Stimulated activated CD8-positive, alpha-beta memory T cell treated with anti-CD3 and anti-CD28 coated beads, Interleukin-4, amount 100 ng/mL, for 24 hours (primary cell): ENCODE results near the gene GPX1.
"Not testable (repeated sequence)": the region's sequence is repeated elsewhere in the genome, so short reads cannot be mapped to it uniquely, and the experiment has no call there.

ENCODE experiments used
- DNase-seq: peaks from one replicate; pipeline ENCODE4 v3.0.0-alpha.2; 2020; ENCODE audit warnings: low read depth

Gene GPX1

GRCh38 chr3:49357443-49358216 lies 523 bp downstream of the GPX1 start:
- DNase-seq: peak; percentile 22

- not testable (repeated sequence) for DNase-seq
Measured at GRCh38 chr3:49357095-49357442, 1.1 kb downstream of the GPX1 start.

GRCh38 chr3:49352890-49353421 lies 5.2 kb downstream of the GPX1 start:
- DNase-seq: no peak

DNA sequence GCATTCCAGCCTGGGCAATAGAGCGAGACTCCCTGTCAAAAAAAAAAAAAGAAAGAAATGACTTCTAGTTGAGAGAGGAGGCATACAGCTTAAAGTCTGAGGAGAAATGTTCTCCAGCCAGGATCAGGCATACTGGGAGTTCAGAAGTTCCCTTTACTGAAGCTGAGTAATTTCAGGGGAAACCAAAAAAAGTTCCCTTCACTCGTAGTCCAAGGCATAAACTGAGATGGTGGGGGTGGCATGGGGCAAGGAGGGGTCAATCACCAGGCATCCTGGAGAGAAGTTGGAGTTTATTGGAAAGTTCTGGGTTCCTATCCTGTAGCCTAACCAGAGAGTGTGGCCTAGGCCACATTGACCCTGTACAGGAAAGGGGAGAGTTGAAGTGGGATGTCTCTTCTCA lies 5.9 kb downstream of the GPX1 start:
- DNase-seq: no peak

DNA sequence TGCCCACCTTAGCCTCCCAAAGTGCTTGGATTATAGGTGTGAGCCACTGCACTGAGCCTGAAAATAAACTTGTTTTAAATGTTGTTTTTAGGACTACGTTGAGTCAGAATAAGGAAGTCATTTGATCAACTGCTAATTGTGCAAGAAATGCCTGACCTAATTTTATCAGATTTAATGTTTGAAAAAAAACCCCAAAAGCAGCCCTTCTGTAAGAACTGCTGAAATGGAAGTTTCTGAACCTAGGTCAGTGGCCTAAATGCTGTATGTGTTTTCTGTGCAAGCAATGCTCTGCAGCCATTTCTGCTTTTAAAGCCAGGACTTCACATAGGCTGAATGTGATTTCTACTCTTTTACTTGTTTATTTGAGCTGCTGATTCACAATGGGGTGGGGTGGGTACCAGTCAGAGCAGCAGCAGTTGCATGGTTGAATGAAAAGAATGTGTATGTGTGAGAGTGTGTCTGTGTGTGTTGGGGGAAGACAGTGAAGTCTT lies 6.6 kb downstream of the GPX1 start:
- DNase-seq: no peak

- DNase-seq: no peak
Measured at GRCh38 chr3:49349348-49350114, 8.6 kb downstream of the GPX1 start.

DNA sequence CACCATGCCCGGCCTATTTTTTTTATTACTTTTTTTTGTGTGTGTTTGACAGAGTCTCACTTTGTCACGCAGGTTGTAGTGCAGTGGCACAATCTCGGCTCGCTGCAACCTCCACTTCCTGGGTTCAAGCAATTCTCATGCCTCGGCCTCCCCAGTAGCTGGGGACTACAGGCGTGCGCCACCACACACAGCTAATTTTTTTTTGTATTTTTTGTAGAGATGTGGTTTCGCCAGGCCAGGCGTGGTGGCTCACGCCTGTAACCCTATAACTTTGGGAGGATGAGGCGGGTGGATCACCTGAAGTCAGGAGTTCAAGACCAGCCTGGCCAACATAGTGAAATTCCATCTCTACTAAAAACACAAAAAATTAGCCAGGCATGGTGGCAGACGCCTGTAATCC lies 9.8 kb downstream of the GPX1 start:
- not testable (repeated sequence) for DNase-seq

DNA sequence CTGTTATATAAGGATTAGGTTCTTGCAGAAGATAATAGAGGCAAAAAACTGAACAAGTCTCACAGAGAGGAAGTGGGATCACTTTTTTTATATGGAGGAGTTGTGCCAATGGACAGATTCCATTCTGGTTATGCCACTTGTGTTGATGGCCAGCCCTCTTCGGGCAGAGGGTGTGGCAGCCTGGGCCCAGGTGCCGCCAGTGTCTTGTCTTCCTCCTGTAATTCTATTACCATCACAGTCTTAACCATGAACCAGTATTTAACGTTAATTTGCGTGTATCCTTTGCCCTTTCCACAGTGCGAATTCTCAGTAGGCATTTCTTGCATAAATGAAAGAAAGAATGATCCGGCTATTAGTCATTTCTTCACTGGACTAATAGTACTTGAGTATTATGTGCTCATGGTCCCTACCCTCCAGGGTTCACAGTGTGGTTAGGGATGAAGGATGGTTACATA lies 11.3 kb downstream of the GPX1 start:
- no peak for DNase-seq

DNA sequence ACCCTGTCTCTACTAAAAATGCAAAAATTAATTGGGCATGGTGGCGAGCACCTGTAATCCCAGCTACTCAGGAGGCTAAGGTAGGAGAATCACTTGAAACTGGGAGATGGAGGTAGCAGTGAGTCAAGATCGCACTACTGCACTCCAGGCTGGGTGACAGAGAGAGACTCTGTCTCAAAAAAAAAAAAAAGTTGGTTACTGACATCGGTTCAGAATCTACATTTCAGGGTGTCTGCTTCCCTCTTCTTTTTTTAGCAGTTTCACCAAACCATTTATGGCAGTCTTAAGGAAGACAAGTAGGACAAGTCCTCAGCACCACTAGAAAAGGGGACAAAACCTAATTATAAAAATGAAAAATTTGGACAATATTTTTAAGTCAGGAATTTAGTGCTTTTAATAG lies 15.0 kb downstream of the GPX1 start:
- DNase-seq: no peak

GRCh38 chr3:49341996-49342395 lies 16.2 kb downstream of the GPX1 start:
- no peak for DNase-seq

GRCh38 chr3:49339941-49340800 lies 18.0 kb downstream of the GPX1 start, which contains the start of gene USP4:
TSS of gene USP4 (minus strand) at chr3:49340053. CDS start at chr3:49340024, 29 bp downstream.
- peak; percentile 91 for DNase-seq

DNA sequence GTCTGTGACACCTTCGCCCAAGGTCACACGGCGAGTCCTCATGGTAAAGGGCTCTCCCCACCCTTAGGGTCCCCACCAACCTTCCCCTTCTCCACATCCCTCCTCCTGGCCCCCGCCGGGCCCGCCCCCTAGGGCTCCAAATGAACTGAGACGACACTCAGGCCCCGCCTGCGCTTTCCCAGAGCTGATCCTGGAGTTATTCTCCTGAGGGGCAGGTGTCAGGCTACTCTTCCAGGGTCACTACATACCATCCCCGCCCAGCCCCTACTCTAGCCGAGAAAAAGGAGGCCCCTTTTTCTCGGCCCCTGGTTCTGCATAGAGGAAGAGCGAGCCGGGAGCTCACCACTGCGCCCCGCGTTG lies 18.6 kb downstream of the GPX1 start:
- peak; percentile 6 for DNase-seq

GRCh38 chr3:49333916-49334633 lies 24.1 kb downstream of the GPX1 start:
- no peak for DNase-seq

DNA sequence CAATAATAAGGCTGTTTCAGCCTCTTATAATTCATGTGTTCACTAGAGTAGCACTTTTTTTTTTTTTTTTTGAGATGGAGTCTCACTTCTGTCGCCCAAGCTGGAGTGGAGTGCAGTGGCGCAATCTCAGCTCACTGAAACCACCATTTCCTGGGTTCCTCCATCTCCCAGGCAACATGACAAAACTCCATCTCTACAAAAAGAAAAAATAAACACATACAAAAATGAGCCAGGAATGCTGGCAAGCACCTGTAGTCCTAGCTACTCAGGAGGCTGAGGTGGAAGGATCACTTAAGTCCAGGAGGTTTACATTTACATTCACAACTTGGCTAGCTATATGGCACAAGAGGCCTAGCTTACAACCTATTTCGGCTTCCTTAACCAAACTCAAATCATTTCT lies 25.1 kb downstream of the GPX1 start:
- DNase-seq: no peak

DNA sequence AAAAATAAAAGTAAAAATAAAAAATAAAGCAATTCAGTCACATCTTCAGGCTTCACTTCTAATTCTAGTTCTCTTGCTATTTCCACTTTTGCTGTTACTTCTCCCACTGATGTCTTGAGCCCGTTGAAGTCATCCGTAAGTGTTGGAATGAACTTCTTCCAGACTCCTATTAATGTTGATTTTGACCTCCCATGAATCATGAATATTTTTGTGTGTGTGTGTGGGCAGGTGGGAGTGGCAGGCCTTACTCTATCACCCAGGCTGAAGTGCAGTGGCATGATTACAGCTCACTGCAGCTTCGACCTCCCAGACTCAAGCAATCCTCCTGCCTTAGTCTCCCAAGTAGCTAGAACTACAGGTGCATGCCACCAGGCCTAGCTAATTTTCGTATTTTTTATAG lies 29.0 kb downstream of the GPX1 start:
- DNase-seq: no peak

GRCh38 chr3:49328350-49328749 lies 29.8 kb downstream of the GPX1 start:
- not testable (repeated sequence) for DNase-seq

- no peak for DNase-seq
Measured at GRCh38 chr3:49327485-49327884, 30.7 kb downstream of the GPX1 start.

DNA sequence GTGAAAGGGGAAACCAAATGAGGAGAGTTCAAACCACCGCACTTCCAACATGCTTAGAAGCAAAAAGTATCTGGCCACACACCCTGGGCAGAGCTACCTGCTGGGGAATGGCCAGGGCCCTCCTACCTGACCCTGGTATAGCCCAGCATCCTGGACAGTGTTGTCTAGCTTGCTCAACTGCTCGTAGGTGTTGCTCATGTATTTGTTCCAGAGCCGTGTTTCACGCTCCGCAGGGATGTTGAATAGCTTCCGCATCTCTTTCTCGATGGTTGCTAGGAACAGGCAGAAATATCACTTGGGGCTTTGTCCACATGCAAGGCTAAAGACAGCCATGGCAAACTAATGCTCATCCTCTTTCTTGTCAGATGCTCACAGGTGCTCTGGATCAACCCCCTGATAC lies 33.4 kb downstream of the GPX1 start:
- no peak for DNase-seq

- no peak for DNase-seq
Measured at GRCh38 chr3:49316696-49317457, 41.3 kb downstream of the GPX1 start.

GRCh38 chr3:49313896-49314688 lies 44.1 kb downstream of the GPX1 start:
- DNase-seq: no peak
